Hematopoietic multipotent progenitor cell treated with erythropoietin and hydrocortisone succinate and interleukin-3 and kit ligand, for 8 days (in vitro differentiated cells): ENCODE data around the gene SLIT3.
"Not testable (repeated sequence)": the region's sequence is repeated elsewhere in the genome, so short reads cannot be mapped to it uniquely, and the experiment has no call there.

Source experiments
- DNase-seq: peaks from one replicate; pipeline ENCODE4 v3.0.0-alpha.2; 2015

SLIT3 gene

DNA sequence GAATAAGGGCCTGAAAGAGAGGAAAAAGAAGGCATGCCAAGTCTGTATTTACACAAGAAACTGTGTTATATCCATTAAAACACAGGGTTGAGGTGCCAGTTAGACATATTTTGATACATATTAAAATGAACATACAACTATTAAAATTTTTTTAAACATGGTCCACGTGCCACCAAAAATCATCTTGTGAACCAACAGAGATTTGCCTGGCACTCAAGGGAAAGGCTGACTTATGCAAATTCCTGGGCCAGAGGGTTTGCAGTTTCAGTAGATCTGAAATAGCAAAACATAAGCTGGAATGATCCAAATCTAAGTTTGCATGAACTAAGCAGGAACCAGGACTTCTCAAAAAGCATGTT, 168.7 kb downstream of the SLIT3 start:
- no peak for DNase-seq

DNA sequence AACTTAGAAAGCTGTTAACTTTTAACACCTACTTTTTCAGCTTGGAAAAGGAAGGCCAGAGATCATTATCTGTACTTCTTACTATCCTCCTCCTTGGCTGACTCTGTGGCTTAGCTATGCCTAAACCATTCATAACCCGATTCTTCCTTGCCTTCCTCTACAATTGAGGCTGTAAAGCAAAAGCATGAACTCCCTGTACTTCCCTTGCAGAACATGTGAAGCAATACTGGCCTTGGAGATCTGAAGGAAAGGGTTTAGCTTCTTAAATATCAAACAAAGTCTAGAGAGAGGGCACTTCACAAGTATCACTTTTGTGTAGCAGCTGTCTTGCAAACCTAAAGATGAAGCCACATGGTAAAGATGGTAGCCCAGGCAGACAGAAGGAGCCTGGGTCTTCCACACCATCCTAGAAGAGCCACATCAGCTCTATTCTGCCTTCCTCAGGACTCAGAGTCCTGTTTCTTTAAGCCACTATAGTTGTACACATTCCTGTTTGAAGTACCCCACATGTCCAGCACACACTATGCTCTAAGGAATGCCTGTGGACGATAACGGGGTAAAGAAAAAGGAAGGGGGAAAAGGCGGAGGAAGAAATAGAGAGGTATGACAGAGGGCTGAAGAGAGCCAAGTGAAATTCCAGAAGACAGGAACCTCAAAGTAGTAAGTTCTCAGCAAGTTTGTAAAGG, 169.2 kb downstream of the SLIT3 start:
- no peak for DNase-seq

DNA sequence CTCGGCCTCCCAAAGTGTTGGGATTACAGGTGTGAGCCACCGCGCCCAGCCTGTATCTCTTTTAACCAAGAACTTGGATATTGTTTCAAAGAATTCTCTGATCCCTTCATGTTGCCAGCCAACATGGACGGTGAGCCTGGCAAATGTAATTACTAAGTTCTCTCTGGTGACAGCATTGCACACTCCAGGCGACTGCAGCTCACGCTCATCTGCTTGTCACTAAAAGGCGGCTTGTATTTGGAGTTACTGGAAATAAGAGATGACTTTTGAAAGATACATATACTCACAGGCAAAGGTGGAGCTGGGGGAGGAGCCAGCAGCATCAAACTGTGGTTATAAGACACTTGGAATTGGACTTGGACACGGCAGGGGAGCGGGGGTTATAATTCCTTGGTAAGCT, 172.3 kb downstream of the SLIT3 start:
- DNase-seq: no peak

DNA sequence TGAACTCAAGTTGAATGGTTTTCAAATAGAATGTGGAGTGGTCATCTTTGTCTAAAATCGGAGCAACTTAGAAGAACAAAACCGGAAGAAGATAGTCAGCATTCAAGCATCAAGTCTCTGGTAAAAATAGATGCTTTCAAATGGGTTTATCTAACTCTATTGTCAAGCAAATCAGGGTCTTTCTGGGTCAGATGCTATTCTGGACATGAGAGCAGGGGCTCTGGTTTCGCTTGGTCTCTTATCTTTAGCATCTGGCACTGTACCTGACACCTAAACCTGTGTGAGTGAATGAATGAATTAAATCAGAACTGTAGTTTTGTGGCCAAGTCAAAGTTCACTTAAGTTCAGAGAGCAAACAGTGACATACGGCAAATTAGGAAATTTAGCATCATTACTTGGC, 173.5 kb downstream of the SLIT3 start:
- no peak for DNase-seq

DNA sequence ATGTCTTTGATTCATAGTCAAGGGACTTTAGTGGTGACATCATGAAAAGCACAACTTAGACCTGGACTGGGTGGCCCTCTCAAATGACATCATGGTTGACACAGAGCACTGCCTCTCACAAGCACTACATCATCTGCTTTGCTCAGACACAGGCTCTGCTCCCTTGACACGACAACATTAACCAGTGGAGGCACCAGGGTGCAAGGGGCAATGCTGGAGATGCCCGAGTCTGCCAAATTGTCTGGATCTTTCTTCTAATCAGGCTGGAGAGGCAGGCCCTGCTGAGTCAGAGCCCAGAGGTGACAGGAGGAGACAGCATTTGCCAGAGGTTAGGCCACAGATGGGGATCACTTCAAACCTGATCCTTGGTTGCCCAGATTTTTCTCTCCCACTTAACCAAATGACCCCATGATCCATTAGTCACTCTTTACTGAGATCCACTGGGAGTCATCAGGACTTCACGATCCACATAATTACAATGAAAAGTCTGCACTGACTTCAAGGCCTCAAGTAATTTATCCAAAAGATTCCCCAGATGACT, 174.4 kb downstream of the SLIT3 start:
- DNase-seq: no peak

DNA sequence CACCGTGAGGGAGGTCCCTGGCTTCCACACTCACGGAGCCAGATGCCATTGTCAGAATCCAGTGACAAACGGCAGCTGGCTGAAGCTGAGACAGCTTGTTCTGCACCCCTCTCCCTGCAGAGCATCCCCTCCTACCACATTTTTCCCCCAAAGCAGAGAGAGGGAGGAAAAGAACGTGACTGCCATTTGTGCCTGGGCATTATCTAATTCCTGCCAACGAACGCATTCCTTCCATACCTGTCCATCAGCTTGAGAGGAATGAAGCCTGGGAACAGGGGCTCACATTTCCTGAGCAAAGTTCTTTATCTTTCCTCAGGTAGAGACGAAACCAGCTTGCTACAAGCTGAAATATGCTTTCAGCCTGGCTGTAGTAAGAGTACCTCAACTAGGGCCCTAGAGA, 175.4 kb downstream of the SLIT3 start:
- no peak for DNase-seq

DNA sequence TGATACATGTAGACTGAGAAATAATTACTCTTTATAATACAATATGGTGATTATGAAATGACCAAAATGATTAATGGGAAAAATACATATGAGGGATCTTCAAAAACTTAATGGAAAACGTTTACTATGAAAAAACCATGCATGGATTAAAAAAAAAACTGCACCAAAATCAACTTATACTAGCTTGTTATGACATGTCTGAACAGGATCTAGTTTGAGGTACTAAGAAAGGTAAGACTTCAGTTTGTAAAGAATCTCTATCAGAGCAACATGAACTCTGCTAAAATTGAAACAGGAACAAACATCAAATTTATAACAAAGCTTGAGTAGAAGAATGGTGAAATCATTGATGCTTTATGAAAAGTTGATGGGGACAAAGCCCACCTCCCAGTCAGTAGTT, 178.0 kb downstream of the SLIT3 start:
- no peak for DNase-seq

DNA sequence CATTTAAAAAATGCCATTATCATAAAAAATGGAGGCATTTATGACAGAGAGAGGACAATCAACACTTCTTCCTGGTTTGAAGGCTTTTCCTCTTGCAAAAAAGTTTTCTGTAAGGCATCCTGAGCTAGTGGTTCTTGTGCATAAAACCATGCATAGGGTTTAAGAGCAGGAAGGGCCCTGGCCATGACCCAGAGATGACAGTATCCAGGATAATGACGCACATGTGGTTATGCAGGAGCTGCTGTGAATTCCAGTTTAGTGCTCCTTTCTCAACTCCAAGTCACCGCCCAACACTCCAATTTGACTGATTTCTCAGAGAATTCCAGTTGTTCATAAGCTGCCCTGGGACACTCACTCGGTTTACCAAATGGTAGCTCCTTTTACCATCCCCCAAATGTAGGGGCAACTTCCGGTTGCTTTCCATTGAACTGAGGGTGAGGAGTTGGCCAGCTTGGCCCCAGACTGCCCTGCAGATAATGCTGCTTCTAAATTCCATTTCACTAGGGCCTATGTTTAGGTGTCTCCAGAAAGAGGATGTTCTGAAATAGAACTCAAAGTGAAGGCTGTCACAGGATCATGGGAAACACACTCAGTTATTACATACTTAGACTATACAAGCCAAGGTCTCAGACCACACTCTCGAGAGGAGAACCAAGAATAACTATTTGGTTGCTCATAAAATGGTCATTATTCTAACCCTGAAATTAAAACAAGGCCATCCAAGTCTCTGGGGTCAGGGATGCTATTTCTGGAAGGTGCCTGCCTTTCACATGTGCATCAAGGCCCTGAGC, 179.1 kb downstream of the SLIT3 start:
- DNase-seq: no peak

DNA sequence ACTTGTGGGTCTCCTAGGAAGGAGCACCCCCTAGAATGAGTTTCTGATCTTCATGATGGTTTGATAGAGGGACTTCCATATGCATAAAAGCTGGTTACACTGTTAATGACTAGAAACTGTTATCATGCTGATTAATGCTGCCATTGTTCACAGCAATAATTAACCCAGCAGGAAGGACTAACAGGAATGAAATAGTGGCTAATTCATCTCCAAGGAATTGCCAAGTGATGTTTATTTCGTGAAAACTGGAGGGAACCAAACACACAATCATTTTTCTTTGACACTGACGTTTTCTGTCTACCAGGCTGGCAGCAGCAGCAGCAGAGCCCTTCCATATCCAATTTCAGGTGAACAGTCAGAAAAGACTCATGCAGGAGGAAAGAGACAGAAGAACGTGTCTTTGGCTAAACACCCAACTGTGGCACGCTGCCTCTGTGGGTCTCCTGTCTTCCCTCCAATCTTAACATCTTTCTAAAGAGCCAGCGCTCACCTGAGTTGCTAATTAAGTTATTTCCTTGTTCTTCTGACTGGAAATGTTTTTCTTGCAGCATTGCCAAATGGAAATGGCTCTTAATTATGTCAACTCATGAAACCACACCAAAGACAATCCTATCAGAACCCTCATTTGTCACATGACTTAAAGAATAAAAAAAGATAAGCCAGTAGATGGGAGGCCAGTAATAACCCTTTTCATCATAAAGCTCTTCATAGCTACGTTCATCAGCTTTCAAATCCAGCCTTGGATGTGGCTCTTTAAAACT, 181.5 kb downstream of the SLIT3 start:
- no peak for DNase-seq

DNA sequence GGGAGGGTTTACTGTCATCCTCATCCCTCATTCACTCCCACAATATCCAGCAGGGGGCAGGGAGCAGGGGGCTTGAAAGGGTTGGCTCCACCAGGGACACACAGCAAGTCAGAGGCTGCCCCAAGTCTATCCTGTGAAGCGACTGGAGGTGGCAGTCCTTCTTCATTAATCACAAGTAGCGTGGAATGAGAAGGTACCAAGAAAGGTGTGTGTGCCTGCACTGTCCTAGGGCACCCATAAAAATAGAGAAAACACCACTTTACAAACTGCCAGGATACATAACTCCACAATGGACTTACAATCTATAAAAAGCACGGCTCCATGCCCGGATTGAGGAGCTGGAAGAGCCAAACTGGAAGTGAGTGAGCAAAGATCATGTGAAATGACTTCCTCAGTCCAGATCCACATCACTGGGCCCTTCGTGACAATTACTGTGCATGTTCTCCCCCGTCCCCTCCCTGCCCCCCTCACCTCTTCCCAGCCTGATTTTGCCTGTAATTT, 183.9 kb downstream of the SLIT3 start:
- no peak for DNase-seq

DNA sequence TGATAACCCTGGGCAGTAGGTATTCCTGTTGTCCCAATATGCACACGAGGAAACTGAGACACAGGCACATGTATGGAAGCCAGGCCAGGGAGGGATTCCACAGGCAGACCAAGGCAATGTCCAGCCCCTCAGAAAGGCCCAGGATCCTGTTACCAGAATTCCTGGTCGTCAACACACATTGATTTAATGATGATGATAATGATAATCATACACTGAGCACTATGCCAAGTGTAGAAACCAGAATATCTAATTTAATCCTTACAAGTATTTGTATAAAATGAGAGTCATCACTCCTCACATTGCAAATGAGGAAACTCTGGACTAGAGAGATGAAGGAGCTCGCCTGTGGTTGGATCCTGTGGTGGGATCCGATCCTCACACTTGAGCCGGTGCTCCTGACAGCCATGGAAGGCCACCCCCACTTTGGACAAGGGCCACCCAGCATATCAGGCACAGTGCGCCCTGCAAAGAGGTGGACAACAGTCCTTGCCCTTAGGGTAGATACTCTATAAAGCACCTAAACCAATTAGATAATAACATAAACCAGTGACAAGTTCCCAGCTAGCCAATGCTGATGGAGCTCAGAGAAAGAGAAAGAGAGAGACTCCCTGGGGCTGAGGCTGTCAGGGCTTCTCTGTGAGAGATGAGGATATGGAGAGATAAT, 185.3 kb downstream of the SLIT3 start:
- DNase-seq: no peak

DNA sequence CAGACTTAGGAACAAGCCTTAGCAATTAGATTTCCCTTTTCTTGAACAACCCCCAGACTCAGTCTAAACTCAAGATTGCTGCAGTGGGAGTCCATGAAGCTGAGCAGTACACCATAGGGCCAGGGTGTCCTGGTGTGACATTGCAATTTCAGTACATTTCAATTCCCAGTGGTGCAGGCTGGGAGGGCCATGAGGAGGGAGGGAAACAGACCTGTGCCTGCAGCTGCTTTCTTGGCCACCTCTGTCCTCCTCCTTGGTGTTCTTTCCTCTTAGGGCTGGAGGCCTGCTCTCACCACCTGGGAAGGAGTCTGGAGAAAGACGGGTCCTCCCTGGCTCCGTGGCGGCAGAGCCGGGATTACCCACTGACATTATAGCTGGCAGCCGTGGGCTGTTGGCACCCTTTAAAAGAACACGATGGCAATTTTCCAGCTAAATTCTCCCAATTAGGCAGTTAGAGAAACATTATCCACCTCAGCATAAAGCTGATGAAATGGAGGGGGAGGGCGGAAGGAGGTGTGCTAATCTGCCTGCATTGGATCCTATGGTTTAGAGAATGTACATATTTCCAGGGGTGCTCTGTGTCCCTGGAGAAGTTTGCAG, 186.4 kb downstream of the SLIT3 start:
- no peak for DNase-seq

DNA sequence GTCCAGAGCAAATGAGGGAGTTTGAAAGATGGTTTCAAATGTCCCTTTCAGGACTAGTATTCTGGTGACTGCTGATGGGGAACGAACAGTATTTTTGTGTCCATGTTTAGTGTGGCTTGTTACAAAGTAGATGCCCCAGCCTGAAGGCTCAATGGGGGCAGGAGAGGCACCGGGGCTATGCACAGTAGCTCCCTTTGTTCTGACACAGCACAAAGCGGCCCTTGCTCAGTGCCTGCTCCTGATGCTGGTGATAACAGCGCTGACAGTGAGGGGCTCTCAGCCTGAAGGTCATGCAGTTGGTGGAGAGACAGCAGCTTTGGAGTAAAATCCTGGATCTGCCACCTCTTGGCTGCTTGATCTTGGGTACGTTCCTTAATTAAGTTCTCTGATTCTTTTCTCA, 188.9 kb downstream of the SLIT3 start:
- no peak for DNase-seq

DNA sequence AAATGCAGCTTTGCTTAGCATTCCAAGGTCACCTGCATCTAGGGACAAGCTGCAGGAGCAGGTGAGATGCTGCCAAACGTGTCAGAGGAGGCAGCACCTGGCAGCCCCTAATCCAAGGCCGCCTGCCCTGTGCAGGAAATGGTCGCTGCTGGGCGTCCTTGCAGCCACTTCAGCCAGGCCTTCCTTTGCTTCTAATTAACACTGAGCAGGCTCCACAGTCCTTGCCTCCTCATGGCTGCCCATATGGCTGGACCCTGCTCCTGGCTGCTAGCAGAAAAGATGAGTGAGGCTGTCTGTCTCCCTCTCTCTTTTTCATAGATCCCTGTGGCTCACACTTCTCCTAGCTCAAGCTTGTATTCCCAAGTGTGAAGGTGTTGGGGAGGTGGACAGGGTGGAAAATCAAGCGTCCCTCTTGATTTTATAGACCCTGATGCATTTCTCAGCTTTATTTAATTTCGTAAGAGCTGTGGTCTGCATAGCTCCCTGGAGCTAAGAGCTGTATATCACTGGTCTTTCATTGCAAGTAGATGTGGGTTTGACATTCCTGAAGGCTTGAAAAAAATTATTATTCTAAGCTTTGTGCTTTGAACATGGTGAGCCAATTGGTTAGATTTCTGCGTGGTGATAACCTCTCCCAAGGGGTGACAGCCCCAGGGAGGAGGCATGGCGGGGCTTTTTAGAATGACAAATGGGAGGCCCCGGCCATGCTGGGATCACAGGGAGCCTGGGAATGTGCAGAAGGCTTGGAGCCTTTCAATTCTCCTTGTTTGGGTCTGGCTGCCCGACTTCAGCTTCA, 193.8 kb downstream of the SLIT3 start:
- DNase-seq: no peak

DNA sequence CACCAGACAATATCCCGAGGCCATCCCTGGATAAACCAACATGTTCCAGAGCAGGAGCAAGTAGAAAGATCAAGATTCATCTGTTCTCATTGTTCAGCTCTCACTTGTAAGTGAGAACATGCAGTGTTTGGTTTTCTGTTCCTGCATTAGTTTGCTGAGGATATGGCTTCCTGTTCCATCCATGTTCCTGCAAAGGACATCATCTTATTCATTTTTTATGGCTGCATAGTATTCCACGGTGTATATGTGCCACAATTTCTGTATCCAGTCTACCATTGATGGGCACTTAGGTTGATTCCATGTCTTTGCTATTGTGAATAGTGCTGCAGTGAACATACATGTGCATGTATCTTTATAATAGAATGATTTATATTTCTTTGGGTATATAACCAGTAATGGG, 195.4 kb downstream of the SLIT3 start:
- DNase-seq: not testable (repeated sequence)

DNA sequence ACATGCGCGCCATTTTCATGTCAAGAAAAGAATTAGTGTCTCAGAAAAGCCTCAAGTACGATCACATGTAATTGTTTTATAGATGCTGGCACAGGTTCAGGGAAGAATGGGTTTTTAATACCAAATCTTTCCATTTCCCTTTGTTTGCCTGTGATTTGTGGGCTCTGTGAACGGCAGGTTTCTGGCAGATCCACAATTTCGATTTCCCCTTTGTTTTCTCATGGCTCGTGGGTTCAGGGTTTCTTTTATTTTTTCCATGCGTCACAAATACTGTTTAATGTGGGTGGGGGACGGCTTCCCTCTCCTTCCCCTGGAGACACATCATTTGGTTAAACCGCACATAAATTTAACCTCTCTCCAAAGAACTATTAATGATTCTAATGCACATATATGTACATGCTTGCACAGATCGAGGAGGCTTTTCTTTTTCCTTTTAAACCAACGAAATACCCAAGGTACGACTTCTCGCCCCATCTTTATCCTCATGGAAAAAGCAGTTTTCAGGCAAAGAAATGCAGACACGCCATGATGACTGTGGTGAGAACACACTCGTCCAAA, 195.9 kb downstream of the SLIT3 start:
- DNase-seq: no peak

DNA sequence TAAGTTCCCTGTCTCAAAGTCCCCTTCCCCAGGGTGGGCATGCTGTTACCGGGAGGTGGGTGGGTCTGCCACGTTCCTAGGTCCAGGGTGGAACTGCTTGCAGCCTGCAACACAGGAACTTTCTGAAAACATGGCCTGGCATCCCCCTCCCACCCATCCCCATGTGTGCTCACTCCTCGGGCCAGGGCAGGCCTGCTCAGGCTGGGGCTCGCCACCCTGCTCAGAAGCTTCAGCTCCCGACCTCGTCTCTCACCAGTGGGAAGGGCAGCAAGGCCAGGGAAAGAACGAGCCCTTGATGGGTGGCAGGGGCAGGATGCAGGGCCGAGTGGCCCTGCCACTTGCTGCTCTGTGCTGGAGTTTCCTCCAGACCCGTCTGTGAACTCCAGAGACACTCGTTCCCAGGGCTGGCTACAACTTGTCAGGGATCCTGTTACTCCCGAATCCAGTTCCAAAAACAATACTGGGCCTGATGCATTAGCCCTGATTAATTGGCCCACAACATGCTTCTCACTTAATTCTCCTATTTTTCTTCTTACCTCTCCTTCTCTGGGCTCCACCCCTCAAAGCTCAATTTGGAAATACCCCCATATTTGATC, 197.3 kb downstream of the SLIT3 start:
- no peak for DNase-seq

DNA sequence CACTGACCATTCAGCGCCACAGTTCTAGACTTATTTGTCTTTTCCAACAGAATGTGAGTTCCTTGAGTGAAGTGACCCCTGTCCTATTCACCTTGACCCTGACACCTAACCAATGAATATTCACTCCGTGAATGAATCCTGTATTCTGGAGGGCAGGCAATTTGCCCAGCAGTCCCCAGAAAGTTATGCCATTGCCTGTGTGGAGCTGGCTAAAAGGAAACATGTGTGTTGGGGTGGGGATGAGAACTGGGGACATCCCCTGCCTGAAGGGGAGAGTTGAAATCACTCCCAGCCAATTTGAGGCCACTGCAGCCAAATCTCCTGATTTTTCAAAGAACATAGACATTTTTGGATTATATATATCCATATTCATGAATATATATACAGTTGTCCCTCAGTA, 199.0 kb downstream of the SLIT3 start:
- DNase-seq: no peak

DNA sequence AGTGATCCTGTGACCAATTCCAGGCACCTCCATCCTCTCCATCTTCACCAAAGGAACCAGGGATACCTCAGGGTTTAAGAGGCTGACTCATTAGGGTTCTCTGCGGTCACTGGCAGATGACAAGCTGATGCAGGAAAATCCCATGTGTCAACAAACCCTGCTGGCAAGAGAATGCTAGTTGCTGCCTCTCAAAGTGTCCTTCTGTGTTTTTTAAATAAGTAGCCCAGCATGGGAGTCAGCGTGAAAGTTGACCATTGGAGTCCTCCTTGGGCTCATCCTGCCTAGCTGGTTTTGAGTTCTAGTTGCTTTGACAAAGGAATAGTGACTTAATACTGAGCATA, 200.2 kb downstream of the SLIT3 start:
- DNase-seq: no peak

DNA sequence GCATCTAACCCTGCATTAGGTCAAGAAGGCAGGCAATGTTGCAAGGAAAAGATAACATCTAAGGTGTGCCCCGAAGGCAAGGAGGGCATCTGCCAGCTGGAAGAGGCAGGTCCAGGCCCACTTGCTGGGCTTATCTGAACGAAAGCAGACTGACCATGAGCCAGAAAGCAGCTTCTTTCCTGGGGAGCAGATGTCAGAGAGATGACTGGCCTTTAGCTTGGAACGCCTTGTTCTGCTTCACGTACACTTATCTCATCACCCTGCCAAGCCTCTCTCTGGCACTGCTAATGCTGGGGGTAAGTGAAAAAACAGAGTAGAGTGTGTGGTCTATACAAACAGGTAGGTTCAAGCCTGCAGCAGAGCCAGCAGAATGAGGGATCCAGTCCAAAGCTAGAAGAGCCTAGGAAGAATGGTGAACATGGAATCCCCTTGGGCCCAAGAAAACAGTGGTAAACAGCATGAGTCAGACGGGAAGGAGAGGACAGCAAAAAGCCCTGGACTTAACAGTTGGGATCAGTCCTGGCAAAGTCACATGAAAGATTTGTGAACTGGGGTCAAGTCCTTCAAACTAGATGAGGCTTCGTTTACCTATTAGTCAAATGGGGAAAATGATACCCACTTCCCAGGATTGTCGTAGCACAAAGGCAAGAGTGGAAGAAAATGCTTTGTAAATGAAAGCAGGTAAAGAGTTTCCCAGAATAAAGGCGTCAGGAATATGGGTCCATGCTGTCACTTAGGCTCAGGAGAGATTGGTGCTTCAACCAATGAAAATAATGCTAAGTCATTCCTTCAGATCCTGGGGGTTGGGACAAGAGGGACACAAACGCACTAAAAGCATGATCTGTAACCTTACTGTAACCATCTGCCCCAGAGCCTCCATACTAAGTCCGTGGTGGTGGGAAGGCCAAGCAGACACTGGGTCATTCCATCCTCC, 200.9 kb downstream of the SLIT3 start:
- DNase-seq: no peak
